HG03378 (cell line): ENCODE results near the gene CDC42SE2.
"Not testable (repeated sequence)": the region's sequence is repeated elsewhere in the genome, so short reads cannot be mapped to it uniquely, and the experiment has no call there.

Experiments used
- ATAC-seq: cut with Tn5 transposase; IDR thresholded peaks from one replicate; pipeline ENCODE4 v1.9.1; 2021; ENCODE audit warnings: mild to moderate bottlenecking, moderate library complexity; ENCODE audit not compliant: unreplicated experiment

CDC42SE2 gene

GRCh38 chr5:131316026-131316425 is 52.2 kb downstream of the CDC42SE2 start:
- no peak for ATAC-seq

- no peak for ATAC-seq
Observed at GRCh38 chr5:131316822-131317221, 53.0 kb downstream of the CDC42SE2 start.

GRCh38 chr5:131318455-131318854 is 54.6 kb downstream of the CDC42SE2 start:
- no peak for ATAC-seq

- no peak for ATAC-seq
Observed at GRCh38 chr5:131321066-131321465, 57.2 kb downstream of the CDC42SE2 start.

- no peak for ATAC-seq
Observed at GRCh38 chr5:131322926-131323325, 59.1 kb downstream of the CDC42SE2 start.

- no peak for ATAC-seq
Observed at GRCh38 chr5:131323378-131323777, 59.5 kb downstream of the CDC42SE2 start.

GRCh38 chr5:131324303-131324702 is 60.5 kb downstream of the CDC42SE2 start:
- ATAC-seq, result no peak

GRCh38 chr5:131328536-131329285 is 64.9 kb downstream of the CDC42SE2 start:
- ATAC-seq, result no peak

GRCh38 chr5:131329286-131329560 is 65.4 kb downstream of the CDC42SE2 start:
- no peak for ATAC-seq

GRCh38 chr5:131330031-131330430 is 66.2 kb downstream of the CDC42SE2 start:
- ATAC-seq, result no peak

GRCh38 chr5:131335756-131336155 is 71.9 kb downstream of the CDC42SE2 start:
- ATAC-seq, result not testable (repeated sequence)

- ATAC-seq, result not testable (repeated sequence)
Observed at GRCh38 chr5:131336801-131337200, 72.9 kb downstream of the CDC42SE2 start.

- ATAC-seq, result not testable (repeated sequence)
Observed at GRCh38 chr5:131337240-131338050, 73.6 kb downstream of the CDC42SE2 start.

- ATAC-seq, result no peak
Observed at GRCh38 chr5:131338051-131338453, 74.2 kb downstream of the CDC42SE2 start.

- ATAC-seq, result not testable (repeated sequence)
Observed at GRCh38 chr5:131344288-131344687, 80.4 kb downstream of the CDC42SE2 start.

- not testable (repeated sequence) for ATAC-seq
Observed at GRCh38 chr5:131346204-131346603, 82.4 kb downstream of the CDC42SE2 start.

GRCh38 chr5:131353991-131354390 is 90.1 kb downstream of the CDC42SE2 start:
- ATAC-seq, result no peak

- ATAC-seq, result peak; percentile 53
Observed at GRCh38 chr5:131355971-131356528, 92.2 kb downstream of the CDC42SE2 start.

GRCh38 chr5:131356619-131357018 is 92.8 kb downstream of the CDC42SE2 start:
- no peak for ATAC-seq

GRCh38 chr5:131357739-131358561 is 94.1 kb downstream of the CDC42SE2 start:
- ATAC-seq, result peak; percentile 46

- ATAC-seq, result no peak
Observed at GRCh38 chr5:131361677-131362315, 97.9 kb downstream of the CDC42SE2 start.
